ENCODE data around the gene OR4D9.

GRCh38 chr11:59544869-59545178, 33.5 kb downstream of the OR4D9 start:
- TF ChIP-seq GATA3 (IDR thresholded peaks at IDR 0.05; ENCODE audit: low read depth, low read length) (no peak), GATA2 (IDR thresholded peaks at IDR 0.05; ENCODE audit: low read depth, low read length) (no peak)
